OCI-M2 (cell line): Measurements from ENCODE around the gene CADPS.

Source experiments
- DNase-seq: peaks from one replicate; lab custom pipeline; 2025; ENCODE audit not compliant: unreplicated experiment; lab: John Stamatoyannopoulos, UW

CADPS gene

GRCh38 chr3:62815981-62816380, 59.2 kb downstream of the CADPS start:
- DNase-seq, result no peak

- DNase-seq, result no peak
These were observed 62.6 kb downstream of the CADPS start for GRCh38 chr3:62812631-62813030.

GRCh38 chr3:62811119-62811518, 64.1 kb downstream of the CADPS start:
- no peak for DNase-seq

GRCh38 chr3:62809369-62809768, 65.8 kb downstream of the CADPS start:
- DNase-seq, result no peak

- DNase-seq, result no peak
These were observed 69.5 kb downstream of the CADPS start for GRCh38 chr3:62805580-62806277.

GRCh38 chr3:62805106-62805505, 70.1 kb downstream of the CADPS start:
- DNase-seq, result no peak

GRCh38 chr3:62803276-62803675, 71.9 kb downstream of the CADPS start:
- no peak for DNase-seq

GRCh38 chr3:62798000-62798399, 77.2 kb downstream of the CADPS start:
- no peak for DNase-seq

GRCh38 chr3:62797132-62797531, 78.1 kb downstream of the CADPS start:
- DNase-seq, result no peak

GRCh38 chr3:62795978-62796657, 79.1 kb downstream of the CADPS start:
- no peak for DNase-seq

- DNase-seq, result no peak
These were observed 81.3 kb downstream of the CADPS start for GRCh38 chr3:62793946-62794345.

GRCh38 chr3:62785384-62785783, 89.8 kb downstream of the CADPS start:
- DNase-seq, result no peak

GRCh38 chr3:62781121-62781520, 94.1 kb downstream of the CADPS start:
- no peak for DNase-seq

GRCh38 chr3:62777674-62778073, 97.5 kb downstream of the CADPS start:
- no peak for DNase-seq

- DNase-seq, result no peak
These were observed 98.1 kb downstream of the CADPS start for GRCh38 chr3:62777130-62777529.

GRCh38 chr3:62774221-62774620, 101.0 kb downstream of the CADPS start:
- no peak for DNase-seq

- no peak for DNase-seq
These were observed 103.7 kb downstream of the CADPS start for GRCh38 chr3:62771331-62772072.

GRCh38 chr3:62768896-62769295, 106.3 kb downstream of the CADPS start:
- no peak for DNase-seq

- no peak for DNase-seq
These were observed 113.5 kb downstream of the CADPS start for GRCh38 chr3:62761711-62762110.

- DNase-seq, result no peak
These were observed 113.9 kb downstream of the CADPS start for GRCh38 chr3:62761311-62761710.

GRCh38 chr3:62758296-62759066, 116.7 kb downstream of the CADPS start:
- no peak for DNase-seq
